Activated B cell treated with CpG ODN at 0.5 μM for 24 hours (primary cell): ENCODE results near the gene ZMYND11. TPM values are rescaled to one million over a fixed set of nuclear protein-coding genes. Genes with fewer than 3 reads are reported as not detected.

Experiments used
- ATAC-seq: fragments of 200-7000 bp; cut with Tn5 transposase; one replicate; pipeline ENCODE4 v1.10.0; 2021; ENCODE audit warnings: low read depth, mild to moderate bottlenecking, moderate library complexity
- CTCF ChIA-PET: fragments of 350-600 bp; sonication (Branson Sonifier 250); formaldehyde crosslinking; loops from one replicate; lab custom pipeline; 2021; ENCODE audit warnings: antibody characterized with exemption; lab: Charles Lee
- POLR2A ChIA-PET: fragments of 350-600 bp; sonication (Branson Sonifier 250); formaldehyde crosslinking; loops from one replicate; lab custom pipeline; 2021; ENCODE audit warnings: antibody characterized with exemption; lab: Charles Lee
- DNase-seq: peaks from one replicate; pipeline ENCODE4 v3.0.0; 2022
- H3K27ac Mint-ChIP-seq: one replicate; pipeline ENCODE4 v1.8.0; 2020; ENCODE audit warnings: mixed read lengths
- H3K27me3 Mint-ChIP-seq: one replicate; pipeline ENCODE4 v1.8.0; 2021; ENCODE audit warnings: mixed read lengths
- H3K36me3 Mint-ChIP-seq: one replicate; pipeline ENCODE4 v1.8.0; 2021; ENCODE audit warnings: low read depth, mixed read lengths
- H3K4me1 Mint-ChIP-seq: one replicate; pipeline ENCODE4 v1.8.0; 2021; ENCODE audit warnings: mixed read lengths
- H3K4me3 Mint-ChIP-seq: one replicate; pipeline ENCODE4 v1.8.0; 2020; ENCODE audit warnings: mild to moderate bottlenecking, mixed read lengths
- H3K9me3 Mint-ChIP-seq: one replicate; pipeline ENCODE4 v1.8.0; 2020; ENCODE audit warnings: mixed read lengths
- intact Hi-C: fragments of 100-400 bp; cut with micrococcal nuclease; formaldehyde crosslinking; loops from one replicate; pipeline ENCODE4 v1.15.1; 2024
- total RNA-seq: library from RNA; stranded (reverse); gene quantifications from 2 replicates; pipeline ENCODE4 v1.2.3, GENCODE V29; 2022
- TF ChIP-seq, protein P1 (sequence below): fragments of 200-600 bp; IDR thresholded peaks from one replicate; pipeline ENCODE4 v1.8.0; 2022; ENCODE audit warnings: antibody characterized with exemption, mild to moderate bottlenecking

The ZMYND11 gene
- total RNA-seq, 1 donor from 2014 or later: 25.6 TPM

DNA sequence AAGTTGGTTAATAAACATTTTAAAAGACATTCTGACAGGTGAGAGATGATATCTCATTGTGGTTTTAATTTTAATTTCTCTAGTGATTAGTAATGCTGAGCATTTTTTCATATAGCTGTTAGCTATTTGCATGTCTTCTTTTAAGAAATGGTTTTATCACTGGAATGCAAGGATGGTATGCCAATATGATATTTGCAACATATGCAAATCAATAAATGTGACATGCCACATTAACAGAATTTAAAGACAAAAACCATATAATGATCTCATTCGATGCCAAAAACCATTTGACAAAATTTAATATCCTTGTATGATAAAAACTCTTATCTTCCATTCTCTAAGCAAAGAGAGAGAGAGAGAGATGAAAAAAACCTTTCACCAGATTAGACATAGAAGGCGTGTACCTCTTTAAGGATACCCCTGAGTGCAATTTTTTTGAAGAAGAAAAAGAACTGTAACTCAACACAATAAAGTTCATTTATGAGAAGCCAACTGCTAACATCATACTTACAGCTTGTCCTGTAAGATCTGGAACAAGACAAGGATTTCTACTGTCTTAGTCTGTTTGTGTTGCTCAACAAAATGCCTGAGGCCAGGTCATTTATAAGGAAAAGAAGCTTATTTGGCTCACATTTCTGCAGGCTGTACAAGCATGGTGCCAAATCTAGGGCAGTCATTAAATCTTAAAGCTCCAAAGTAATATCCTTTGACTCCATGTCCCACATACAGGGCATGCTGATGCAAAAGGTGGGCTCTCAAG, 39.7 kb upstream of the ZMYND11 start:
- DNase-seq (no peak), ATAC-seq (no peak)
- Mint-ChIP-seq H3K36me3 (no peaks in the 10 kb centered on the region), H3K9me3 (peaks cover 23% of the 10 kb centered on the region), H3K27me3 (peaks cover 2% of the 10 kb centered on the region), H3K27ac (no peak overlapping the region), H3K4me3 (no peak overlapping the region), H3K4me1 (no peaks in the 10 kb centered on the region)
- POLR2A ChIA-PET: no interaction called here
- CTCF ChIA-PET: no interaction called here
- TF ChIP-seq, protein P1, sequence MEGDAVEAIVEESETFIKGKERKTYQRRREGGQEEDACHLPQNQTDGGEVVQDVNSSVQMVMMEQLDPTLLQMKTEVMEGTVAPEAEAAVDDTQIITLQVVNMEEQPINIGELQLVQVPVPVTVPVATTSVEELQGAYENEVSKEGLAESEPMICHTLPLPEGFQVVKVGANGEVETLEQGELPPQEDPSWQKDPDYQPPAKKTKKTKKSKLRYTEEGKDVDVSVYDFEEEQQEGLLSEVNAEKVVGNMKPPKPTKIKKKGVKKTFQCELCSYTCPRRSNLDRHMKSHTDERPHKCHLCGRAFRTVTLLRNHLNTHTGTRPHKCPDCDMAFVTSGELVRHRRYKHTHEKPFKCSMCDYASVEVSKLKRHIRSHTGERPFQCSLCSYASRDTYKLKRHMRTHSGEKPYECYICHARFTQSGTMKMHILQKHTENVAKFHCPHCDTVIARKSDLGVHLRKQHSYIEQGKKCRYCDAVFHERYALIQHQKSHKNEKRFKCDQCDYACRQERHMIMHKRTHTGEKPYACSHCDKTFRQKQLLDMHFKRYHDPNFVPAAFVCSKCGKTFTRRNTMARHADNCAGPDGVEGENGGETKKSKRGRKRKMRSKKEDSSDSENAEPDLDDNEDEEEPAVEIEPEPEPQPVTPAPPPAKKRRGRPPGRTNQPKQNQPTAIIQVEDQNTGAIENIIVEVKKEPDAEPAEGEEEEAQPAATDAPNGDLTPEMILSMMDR: no peak
- intact Hi-C loops: no loop called here

DNA sequence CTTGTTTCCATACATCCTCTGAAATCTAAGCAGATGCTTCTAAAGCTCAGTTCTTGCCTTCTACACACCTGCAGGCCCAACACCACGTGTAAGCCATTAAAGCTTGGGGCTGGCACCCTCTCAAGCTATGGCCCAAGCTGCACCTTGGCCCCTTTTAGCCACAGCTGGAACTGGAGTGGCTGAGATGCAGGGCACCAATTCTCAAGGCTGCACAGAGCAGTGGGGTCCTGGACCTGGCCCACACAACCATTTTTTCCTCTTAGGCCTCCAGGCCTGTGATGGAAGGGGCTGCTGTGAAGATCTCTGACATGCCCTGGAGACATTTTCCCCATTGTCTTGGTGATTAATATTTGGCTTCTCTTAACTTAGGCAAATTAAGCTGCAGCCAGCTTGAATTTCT, 38.8 kb upstream of the ZMYND11 start:
- ChIA-PET POLR2A (no interaction called here), CTCF (no interaction called here)
- no peak overlapping the region for H3K27ac Mint-ChIP-seq
- H3K36me3 Mint-ChIP-seq: no peaks in the 10 kb centered on the region
- TF ChIP-seq, protein P1: no peak
- no peak for ATAC-seq
- H3K27me3 Mint-ChIP-seq: no peaks in the 10 kb centered on the region
- peaks cover 23% of the 10 kb centered on the region for H3K9me3 Mint-ChIP-seq
- intact Hi-C loops: no loop called here
- DNase-seq: no peak
- no peak overlapping the region for H3K4me3 Mint-ChIP-seq
- no peaks in the 10 kb centered on the region for H3K4me1 Mint-ChIP-seq

DNA sequence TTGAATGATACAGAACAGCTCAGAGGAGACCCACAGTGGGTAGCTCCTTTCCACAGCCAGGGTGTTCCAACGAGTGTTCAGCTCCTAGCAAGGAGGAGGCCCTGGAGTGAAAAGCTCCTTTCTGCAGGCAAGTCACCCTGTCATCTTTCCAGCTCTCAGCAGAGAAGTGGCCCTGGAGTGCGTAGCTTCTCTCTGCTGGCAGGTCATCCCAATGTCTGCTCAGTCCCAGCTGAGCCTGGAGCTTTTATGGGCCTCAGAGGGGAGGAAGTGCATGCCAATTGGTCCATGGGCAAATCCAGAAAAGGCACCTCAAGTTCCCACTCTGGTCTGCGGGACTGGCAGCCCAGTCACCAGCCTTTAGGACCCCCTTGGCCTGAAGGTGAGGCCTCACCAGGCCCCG, 30.8 kb upstream of the ZMYND11 start:
- ChIA-PET POLR2A (no interaction called here), CTCF (no interaction called here)
- H3K9me3 Mint-ChIP-seq: no peaks in the 10 kb centered on the region
- no peak overlapping the region for H3K4me3 Mint-ChIP-seq
- TF ChIP-seq, protein P1: no peak
- H3K27me3 Mint-ChIP-seq: peaks cover 9% of the 10 kb centered on the region
- H3K4me1 Mint-ChIP-seq: no peaks in the 10 kb centered on the region
- intact Hi-C loops: no loop called here
- no peak for DNase-seq
- ATAC-seq: no peak
- no peak overlapping the region for H3K27ac Mint-ChIP-seq
- H3K36me3 Mint-ChIP-seq: no peaks in the 10 kb centered on the region

DNA sequence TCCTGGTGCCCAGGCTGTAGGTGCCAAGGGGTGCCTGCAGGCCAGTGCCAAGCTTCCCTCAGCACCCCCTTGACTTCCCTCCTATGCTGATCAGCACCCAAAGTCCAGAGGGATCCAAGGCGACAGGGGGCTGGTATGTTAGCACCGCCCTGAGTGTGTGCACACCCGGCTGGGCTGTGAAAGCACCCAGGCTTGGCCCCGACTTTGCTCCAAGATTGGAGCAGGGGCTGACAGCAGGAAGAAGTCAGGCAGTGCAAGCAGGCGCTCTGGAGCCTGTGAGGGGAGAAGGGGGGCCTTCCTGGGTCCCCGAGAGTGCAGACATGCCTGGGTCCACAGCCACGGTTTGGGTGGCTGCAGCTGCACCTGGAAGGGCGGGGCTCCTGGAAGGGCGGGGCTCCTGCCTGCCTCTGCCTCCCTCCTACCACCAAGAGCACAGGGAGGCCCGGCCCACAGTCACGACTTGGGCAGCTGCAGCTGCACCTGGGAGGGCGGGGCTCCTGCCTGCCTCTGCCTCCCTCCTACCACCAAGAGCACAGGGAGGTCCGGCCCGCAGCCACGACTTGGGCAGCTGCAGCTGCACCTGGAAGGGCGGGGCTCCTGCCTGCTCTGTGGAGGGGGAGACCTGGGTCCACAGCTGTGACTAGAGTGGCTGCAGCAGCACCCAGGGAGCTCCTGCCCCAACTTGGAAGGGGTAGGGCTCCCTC, 30.2 kb upstream of the ZMYND11 start:
- TF ChIP-seq, protein P1: no peak
- H3K27me3 Mint-ChIP-seq: peaks cover 11% of the 10 kb centered on the region
- no peak for ATAC-seq
- no peak for DNase-seq
- ChIA-PET CTCF (no interaction called here), POLR2A (no interaction called here)
- intact Hi-C loops: no loop called here
- H3K36me3 Mint-ChIP-seq: no peaks in the 10 kb centered on the region
- H3K27ac Mint-ChIP-seq: no peak overlapping the region
- no peaks in the 10 kb centered on the region for H3K9me3 Mint-ChIP-seq
- no peak overlapping the region for H3K4me3 Mint-ChIP-seq
- no peaks in the 10 kb centered on the region for H3K4me1 Mint-ChIP-seq

DNA sequence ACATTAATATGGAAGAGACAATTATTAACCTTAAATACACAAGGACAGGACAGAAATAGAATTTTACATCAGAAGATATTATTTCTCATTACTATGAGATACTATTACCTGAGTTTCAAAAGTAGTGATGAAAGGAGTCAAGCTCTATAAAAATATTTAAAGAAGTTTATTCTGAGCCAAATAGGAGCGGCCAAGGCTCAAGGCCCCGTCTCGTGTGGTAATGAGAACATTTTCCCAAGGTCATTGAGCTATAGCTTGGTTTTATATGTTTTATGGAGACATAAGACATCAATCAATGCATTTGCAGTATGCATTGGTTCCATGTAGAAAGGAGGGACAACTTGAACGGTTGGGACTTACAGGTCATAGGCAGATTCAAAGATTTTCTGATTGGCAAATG, 29.4 kb upstream of the ZMYND11 start:
- intact Hi-C loops: no loop called here
- TF ChIP-seq, protein P1: no peak
- H3K27ac Mint-ChIP-seq: no peak overlapping the region
- ATAC-seq (no peak), DNase-seq (no peak)
- peaks cover 2% of the 10 kb centered on the region for H3K4me1 Mint-ChIP-seq
- no peaks in the 10 kb centered on the region for H3K36me3 Mint-ChIP-seq
- H3K9me3 Mint-ChIP-seq: peaks cover 1% of the 10 kb centered on the region
- ChIA-PET POLR2A (no interaction called here), CTCF (no interaction called here)
- H3K27me3 Mint-ChIP-seq: peaks cover 12% of the 10 kb centered on the region
- no peak overlapping the region for H3K4me3 Mint-ChIP-seq
